Parathyroid adenoma (tissue), 2 donors: Measurements from ENCODE around the gene FARS2.

Experiments used
- H2AFZ ChIP-seq: fragments of 300-600 bp; sonication (generic); one replicate; pipeline ENCODE4 v1.7.0; 2017; ENCODE audit warnings: antibody characterized with exemption, mild to moderate bottlenecking
- H3K27ac ChIP-seq: fragments of 300-600 bp; sonication (generic); one replicate; pipeline ENCODE4 v1.7.0; 2017
- H3K27me3 ChIP-seq: fragments of 300-600 bp; sonication (generic); one replicate; pipeline ENCODE4 v1.7.0; 2017; ENCODE audit warnings: low read length; ENCODE audit not compliant: control insufficient read depth, insufficient read depth
- H3K36me3 ChIP-seq: fragments of 300-600 bp; sonication (generic); one replicate; pipeline ENCODE4 v1.7.0; 2017; ENCODE audit warnings: low read length; ENCODE audit not compliant: control insufficient read depth, insufficient read depth
- H3K4me1 ChIP-seq: fragments of 300-600 bp; sonication (generic); one replicate; pipeline ENCODE4 v1.7.0; 2017; ENCODE audit warnings: control low read depth
- H3K4me2 ChIP-seq: fragments of 300-600 bp; sonication (generic); one replicate; pipeline ENCODE4 v1.7.0; 2017; ENCODE audit warnings: low read length
- H3K4me3 ChIP-seq: fragments of 300-600 bp; sonication (generic); one replicate; pipeline ENCODE4 v1.7.0; 2017; ENCODE audit warnings: low read depth, low read length
- H3K79me2 ChIP-seq: fragments of 300-600 bp; sonication (generic); one replicate; pipeline ENCODE4 v1.7.0; 2017; ENCODE audit warnings: control low read depth
- H3K9ac ChIP-seq: fragments of 300-600 bp; sonication (generic); one replicate; pipeline ENCODE4 v1.7.0; 2017; ENCODE audit warnings: mild to moderate bottlenecking
- H3K9me3 ChIP-seq: fragments of 300-600 bp; sonication (generic); one replicate; pipeline ENCODE4 v1.7.0; 2017; ENCODE audit warnings: low read length; ENCODE audit not compliant: control insufficient read depth
- CTCF ChIP-seq: fragments of 300-600 bp; sonication (generic); IDR thresholded peaks from one replicate; pipeline ENCODE4 v1.7.0; 2017; ENCODE audit warnings: antibody characterized with exemption, mild to moderate bottlenecking
- donor health status: primary hyperparathyroidism.

Gene FARS2

DNA sequence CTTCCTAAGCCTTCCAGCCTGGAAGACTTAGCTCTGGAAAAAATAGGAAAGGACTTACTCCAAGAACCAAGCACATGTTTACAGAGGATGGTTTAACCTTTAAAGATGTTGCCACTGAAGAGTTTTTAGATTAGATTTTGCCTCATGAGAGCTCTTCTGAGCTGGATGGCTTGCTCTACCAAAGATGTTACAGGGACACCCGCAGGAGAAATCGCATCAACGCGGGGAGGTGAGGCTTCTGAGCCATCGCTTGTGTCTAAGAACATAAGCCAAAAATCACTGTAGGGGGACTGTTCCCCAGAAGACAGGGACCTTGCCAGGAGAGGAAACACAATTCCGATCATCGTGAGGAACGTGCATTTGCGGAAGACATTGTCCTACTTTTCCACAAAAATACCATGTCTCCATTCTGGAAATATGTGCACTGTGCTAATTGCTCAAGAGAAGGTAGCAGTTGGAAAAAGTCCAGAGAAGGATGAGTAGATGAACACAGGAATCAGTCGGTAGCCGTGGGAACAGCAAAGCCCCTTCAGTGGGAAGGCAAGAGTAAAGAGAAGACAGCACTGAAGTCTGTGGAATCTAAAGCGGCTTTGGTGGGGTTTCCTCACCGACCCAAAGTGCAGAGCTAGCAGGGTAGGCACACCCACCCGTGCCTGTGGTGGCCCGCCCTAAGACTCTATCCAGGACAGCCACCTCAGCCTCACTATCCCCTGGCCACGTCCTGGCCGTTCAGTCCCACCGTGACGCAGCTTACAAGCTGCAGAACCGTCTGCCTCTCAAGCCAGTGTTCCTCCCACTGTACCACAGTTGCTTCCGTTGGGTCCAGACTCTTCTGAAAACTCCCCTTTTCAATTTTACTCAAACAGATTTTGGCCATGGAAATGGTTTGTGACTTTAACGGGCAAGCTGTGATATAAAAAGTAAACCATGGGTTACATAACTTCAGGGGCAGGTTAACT, 410.6 kb downstream of the FARS2 start:
- no peaks in the 10 kb centered on the region for H3K79me2 ChIP-seq
- H3K4me1 ChIP-seq: no peaks in the 10 kb centered on the region
- no peak overlapping the region for H3K27ac ChIP-seq
- H3K9me3 ChIP-seq: no peaks in the 10 kb centered on the region
- no peak overlapping the region for H2AFZ ChIP-seq
- H3K4me3 ChIP-seq: no peak overlapping the region
- no peaks in the 10 kb centered on the region for H3K27me3 ChIP-seq
- TF ChIP-seq CTCF: no peak
- no peaks in the 10 kb centered on the region for H3K36me3 ChIP-seq
- H3K9ac ChIP-seq: no peak overlapping the region
- H3K4me2 ChIP-seq: no peak overlapping the region

- Histone ChIP-seq H3K79me2 (no peaks in the 10 kb centered on the region), H3K9ac (no peak overlapping the region), H3K9me3 (no peaks in the 10 kb centered on the region), H3K27me3 (no peaks in the 10 kb centered on the region), H3K4me2 (no peak overlapping the region), H3K4me3 (no peak overlapping the region), H3K36me3 (no peaks in the 10 kb centered on the region), H3K27ac (no peak overlapping the region), H3K4me1 (peaks cover 5% of the 10 kb centered on the region), H2AFZ (no peak overlapping the region)
- no peak for TF ChIP-seq CTCF
Measured at GRCh38 chr6:5672581-5673011, 411.3 kb downstream of the FARS2 start.

DNA sequence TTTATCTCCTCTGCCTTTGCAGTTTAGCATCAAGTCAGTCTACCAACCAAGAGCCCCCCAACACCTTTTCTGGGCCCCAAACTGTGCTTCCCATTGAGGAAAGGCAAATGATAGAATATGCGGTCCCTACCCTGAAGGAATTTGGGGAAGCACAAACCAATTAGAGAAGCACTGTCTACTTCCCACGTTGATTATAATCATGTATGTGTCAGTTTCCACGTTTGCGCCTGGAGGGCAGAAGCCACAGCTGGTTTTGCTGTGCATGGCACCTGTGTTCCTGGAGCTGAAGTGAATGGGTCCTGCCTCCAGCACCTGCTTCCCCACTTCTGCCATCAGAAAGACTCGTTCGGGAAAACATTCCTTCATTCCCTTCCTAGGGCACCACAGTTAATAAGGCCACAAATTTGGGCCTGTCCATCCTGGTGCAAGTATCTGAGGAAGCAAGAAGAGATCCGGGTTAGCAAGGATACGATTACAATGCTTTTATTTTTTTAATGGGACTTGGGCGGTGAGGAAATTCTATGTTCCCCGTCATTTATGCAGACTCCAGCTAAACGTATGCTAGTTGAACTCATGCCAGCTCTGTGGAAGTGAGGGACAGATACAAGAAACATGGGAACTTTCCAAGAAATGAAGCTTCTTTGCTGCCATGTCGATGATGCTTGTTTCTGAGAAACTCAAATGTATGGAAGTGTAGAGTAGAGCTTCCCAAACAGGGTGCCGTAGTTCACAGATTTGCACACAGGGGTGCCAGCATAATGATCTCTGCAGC, 411.9 kb downstream of the FARS2 start:
- Histone ChIP-seq H3K27me3 (no peaks in the 10 kb centered on the region), H3K9me3 (no peaks in the 10 kb centered on the region), H3K79me2 (no peaks in the 10 kb centered on the region), H3K36me3 (no peaks in the 10 kb centered on the region), H3K4me1 (peaks cover 5% of the 10 kb centered on the region), H3K4me3 (no peak overlapping the region), H2AFZ (no peak overlapping the region), H3K27ac (no peak overlapping the region), H3K4me2 (no peak overlapping the region), H3K9ac (no peak overlapping the region)
- no peak for TF ChIP-seq CTCF

GRCh38 chr6:5674141-5674540, 412.8 kb downstream of the FARS2 start:
- Histone ChIP-seq H3K4me2 (no peak overlapping the region), H3K9ac (no peak overlapping the region), H3K4me3 (no peak overlapping the region), H3K36me3 (no peaks in the 10 kb centered on the region), H3K4me1 (peaks cover 5% of the 10 kb centered on the region), H3K27me3 (no peaks in the 10 kb centered on the region), H2AFZ (no peak overlapping the region), H3K9me3 (no peaks in the 10 kb centered on the region), H3K27ac (no peak overlapping the region), H3K79me2 (no peaks in the 10 kb centered on the region)
- TF ChIP-seq CTCF: no peak
